ENCODE data around the gene PDXK.
"Not testable (repeated sequence)": the region's sequence is repeated elsewhere in the genome, so short reads cannot be mapped to it uniquely, and the experiment has no call there.

PDXK gene

GRCh38 chr21:43718872-43719747 is at the start of gene PDXK:
TSS of gene PDXK (plus strand) at chr21:43719129. CDS start at chr21:43719295, 166 bp downstream.
- FAIRE-seq (no peak), DNase-seq (ENCODE audit: low spot score) (peak; percentile 88)

GRCh38 chr21:43669828-43670605 is 48.9 kb upstream of the PDXK start:
- DNase-seq (ENCODE audit: low spot score) (no peak), FAIRE-seq (no peak)

- FAIRE-seq (no peak), DNase-seq (ENCODE audit: low spot score) (no peak)
These were observed 43.1 kb upstream of the PDXK start for GRCh38 chr21:43675871-43676270.

GRCh38 chr21:43676391-43676790 is 42.5 kb upstream of the PDXK start:
- FAIRE-seq (no peak), DNase-seq (ENCODE audit: low spot score) (no peak)

GRCh38 chr21:43679951-43680350 is 39.0 kb upstream of the PDXK start:
- FAIRE-seq (no peak), DNase-seq (ENCODE audit: low spot score) (no peak)

- DNase-seq (ENCODE audit: low spot score); FAIRE-seq: not testable (repeated sequence)
These were observed 38.5 kb upstream of the PDXK start for GRCh38 chr21:43680421-43680820.

GRCh38 chr21:43681650-43682049 is 37.3 kb upstream of the PDXK start:
- no peak for FAIRE-seq
- DNase-seq (ENCODE audit: low spot score): no peak

GRCh38 chr21:43684424-43684823 is 34.5 kb upstream of the PDXK start:
- DNase-seq (ENCODE audit: low spot score) (no peak), FAIRE-seq (no peak)

- FAIRE-seq: no peak
These were observed 31.9 kb upstream of the PDXK start for GRCh38 chr21:43686811-43687565.

GRCh38 chr21:43687566-43688399 is 31.1 kb upstream of the PDXK start:
- FAIRE-seq: no peak
- DNase-seq (ENCODE audit: low spot score): no peak

More at GRCh38 chr21:43686811-43687565, 31.9 kb upstream of the PDXK start:
- no peak for DNase-seq (ENCODE audit: low spot score)

GRCh38 chr21:43688906-43689305 is 30.0 kb upstream of the PDXK start:
- DNase-seq (ENCODE audit: low spot score): no peak
- FAIRE-seq: no peak

GRCh38 chr21:43689556-43690337 is 29.2 kb upstream of the PDXK start:
- DNase-seq (ENCODE audit: low spot score) (no peak), FAIRE-seq (no peak)

- FAIRE-seq: no peak
These were observed 28.6 kb upstream of the PDXK start for GRCh38 chr21:43690346-43690745.

GRCh38 chr21:43691086-43691795 is 27.7 kb upstream of the PDXK start:
- FAIRE-seq (no peak), DNase-seq (ENCODE audit: low spot score) (no peak)

More at GRCh38 chr21:43690346-43690745, 28.6 kb upstream of the PDXK start:
- DNase-seq (ENCODE audit: low spot score): no peak

GRCh38 chr21:43691801-43692200 is 27.1 kb upstream of the PDXK start:
- FAIRE-seq: no peak

GRCh38 chr21:43692949-43693348 is 26.0 kb upstream of the PDXK start:
- no peak for FAIRE-seq

More at GRCh38 chr21:43691801-43692200, 27.1 kb upstream of the PDXK start:
- no peak for DNase-seq (ENCODE audit: low spot score)

GRCh38 chr21:43693981-43694380 is 24.9 kb upstream of the PDXK start:
- no peak for DNase-seq (ENCODE audit: low spot score)
- FAIRE-seq: no peak

More at GRCh38 chr21:43692949-43693348, 26.0 kb upstream of the PDXK start:
- DNase-seq (ENCODE audit: low spot score): no peak

- FAIRE-seq (no peak), DNase-seq (ENCODE audit: low spot score) (no peak)
These were observed 24.4 kb upstream of the PDXK start for GRCh38 chr21:43694437-43695079.

GRCh38 chr21:43696214-43696613 is 22.7 kb upstream of the PDXK start:
- FAIRE-seq: no peak
- no peak for DNase-seq (ENCODE audit: low spot score)
